Measurements from ENCODE around the gene DNAJC18.

The DNAJC18 gene

DNA sequence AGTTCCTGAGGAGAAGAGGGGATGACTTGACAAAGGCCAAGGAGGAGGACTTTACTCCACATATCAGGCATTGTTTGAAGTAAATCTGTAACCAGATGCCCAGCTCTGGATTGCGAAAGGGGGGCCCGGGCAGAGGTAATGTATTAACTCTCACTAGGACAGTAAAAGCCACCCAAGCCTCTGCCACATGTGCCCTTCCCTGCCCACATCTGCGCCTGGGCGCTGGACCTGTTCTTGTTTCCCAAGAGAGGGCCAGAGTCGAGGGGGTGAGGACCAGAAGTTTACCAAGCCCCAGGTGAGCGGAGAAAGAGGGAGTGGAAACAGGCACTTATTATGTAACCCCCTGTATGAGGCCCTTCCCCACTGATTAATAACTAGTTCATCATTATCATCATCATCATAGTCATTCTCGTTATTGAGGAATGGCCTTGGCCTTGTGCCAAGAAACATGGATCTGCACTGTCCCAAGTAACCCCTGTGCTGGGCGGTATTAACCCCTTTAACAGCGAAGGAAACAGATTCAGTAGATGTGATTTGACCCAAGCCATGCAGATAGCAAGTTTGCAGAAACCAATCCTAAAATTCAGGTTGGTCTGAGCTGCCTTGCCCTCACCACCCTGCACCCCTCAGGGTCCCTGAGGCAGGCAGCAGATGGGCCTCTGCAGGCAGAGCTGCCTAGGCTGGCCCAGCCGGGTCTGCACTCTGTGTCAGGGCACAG, 55.9 kb downstream of the DNAJC18 start, which contains the start of gene SLC23A1:
SLC23A1 (minus strand) TSS at position 23 of the 718 bp plus-strand sequence. CDS start 44 bp downstream, outside the sequence.
- in situ Hi-C loops (cut with HindIII; ENCODE audit: low pct_ligation_motif_present, low pct_unique_long_range_greater_than_20kb, low sequenced_read_pairs) = no loop called here
- DNase-seq = peak; percentile 69

DNA sequence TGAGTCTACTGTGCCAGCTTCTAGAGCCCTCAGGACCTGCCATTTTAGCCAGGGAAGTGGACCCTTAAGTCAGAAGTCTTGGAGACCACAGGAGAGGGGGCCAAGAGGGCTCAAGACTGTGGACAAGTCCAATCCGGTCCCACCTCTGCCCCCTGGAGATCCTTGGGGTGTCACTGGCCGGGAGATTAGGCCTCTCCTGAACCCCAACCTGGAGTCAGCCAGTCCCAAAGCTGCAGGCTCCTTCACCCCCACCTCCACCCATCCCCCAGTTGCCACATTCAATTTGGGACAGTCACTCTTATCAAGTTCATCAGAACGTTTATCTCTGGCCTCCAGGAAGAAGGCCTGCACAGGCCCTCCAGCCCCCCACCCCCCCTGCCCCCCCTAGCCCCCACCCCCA, 56.5 kb downstream of the DNAJC18 start:
- in situ Hi-C loops (cut with HindIII; ENCODE audit: low pct_ligation_motif_present, low pct_unique_long_range_greater_than_20kb, low sequenced_read_pairs) = no loop called here
- no peak for DNase-seq

DNA sequence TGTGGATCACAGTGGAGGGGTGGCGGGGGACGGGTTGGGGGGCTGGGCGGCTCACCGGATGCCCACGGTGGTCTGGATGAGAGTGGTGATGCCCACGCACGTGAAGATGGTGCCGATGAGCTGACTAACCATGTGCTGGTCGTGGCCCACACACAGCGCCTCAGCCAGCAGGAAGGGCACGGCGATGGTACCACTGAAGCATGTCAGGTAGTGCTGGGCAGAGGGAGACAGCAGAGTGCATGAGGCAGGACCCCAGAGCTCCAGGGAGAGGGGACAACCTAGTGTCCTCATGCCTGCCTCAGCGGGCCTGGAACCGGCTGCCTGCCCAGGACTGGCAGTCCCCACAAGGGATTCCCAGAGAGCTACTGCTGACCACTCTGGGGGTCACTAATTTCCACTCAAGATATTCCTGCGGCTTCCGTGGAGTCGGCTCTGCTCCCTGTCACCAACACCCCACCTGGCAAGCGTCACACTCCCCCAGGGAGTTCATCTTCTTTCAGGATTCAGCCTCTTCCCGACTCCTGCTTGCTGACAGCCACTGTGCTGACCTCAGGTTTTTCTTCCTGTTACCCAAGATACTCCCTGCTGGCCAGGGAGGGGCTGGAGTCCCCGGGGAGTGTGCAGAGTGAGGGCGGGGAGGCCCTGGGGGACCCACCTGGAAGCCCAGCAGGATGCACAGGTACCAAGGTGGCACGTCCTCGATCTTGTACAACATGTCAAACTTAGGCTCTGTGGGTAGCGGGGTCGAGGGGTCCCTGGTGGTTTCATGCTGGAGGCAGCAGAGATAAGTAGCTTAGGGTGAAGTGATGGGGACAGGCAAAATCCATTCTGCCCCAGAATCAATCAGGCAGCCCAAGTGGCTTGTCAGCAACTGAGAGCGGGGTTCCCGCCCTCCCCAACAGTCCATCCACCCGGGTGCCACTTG, 57.2 kb downstream of the DNAJC18 start:
- DNase-seq = no peak
- in situ Hi-C loops (cut with HindIII; ENCODE audit: low pct_ligation_motif_present, low pct_unique_long_range_greater_than_20kb, low sequenced_read_pairs) = no loop called here

DNA sequence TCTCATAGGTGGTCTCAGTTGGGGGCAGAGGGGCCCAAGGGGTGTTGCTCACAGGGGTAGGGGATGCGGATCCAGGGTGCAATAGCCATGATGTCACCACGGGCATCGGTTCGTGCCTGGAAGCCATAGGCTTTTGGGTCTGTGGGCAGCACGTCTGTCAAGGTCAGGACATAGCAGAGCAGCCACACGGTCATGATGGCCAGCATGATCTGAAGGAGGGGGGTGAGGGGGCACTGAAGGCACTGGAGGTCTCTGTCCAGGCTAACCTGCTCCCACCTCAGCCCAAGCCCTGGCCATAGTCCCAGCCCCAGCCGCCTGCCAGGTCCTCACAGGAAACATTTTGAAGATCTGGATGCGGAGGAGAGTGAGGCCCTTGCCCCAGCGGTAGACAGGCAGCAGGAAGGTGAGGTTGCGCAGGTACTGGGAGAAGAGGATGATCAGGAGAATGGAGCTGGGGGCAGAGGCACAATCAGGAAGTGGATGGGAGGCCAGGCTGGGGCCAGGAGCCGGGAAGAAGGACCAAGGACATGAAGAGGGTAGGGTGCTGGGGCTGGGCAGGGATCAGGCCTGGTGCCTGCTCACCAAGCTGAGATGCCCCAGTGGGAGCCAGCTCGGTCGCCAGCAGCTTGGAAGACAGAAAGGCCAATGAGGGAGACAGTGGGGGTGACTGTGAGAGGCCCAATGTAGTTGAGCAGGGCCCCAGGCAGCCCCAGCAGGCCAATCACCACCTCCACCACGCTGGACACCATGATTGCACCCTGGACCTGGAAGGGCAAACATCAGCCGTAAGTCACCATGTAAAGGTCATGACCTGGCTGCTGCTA, 59.5 kb downstream of the DNAJC18 start:
- no peak for DNase-seq
- in situ Hi-C loops (cut with HindIII; ENCODE audit: low pct_ligation_motif_present, low pct_unique_long_range_greater_than_20kb, low sequenced_read_pairs) = no loop called here

- in situ Hi-C loops (cut with HindIII; ENCODE audit: low pct_ligation_motif_present, low pct_unique_long_range_greater_than_20kb, low sequenced_read_pairs) = no loop called here
- no peak for DNase-seq
These were observed 60.4 kb downstream of the DNAJC18 start for GRCh38 chr5:139378941-139379361.

DNA sequence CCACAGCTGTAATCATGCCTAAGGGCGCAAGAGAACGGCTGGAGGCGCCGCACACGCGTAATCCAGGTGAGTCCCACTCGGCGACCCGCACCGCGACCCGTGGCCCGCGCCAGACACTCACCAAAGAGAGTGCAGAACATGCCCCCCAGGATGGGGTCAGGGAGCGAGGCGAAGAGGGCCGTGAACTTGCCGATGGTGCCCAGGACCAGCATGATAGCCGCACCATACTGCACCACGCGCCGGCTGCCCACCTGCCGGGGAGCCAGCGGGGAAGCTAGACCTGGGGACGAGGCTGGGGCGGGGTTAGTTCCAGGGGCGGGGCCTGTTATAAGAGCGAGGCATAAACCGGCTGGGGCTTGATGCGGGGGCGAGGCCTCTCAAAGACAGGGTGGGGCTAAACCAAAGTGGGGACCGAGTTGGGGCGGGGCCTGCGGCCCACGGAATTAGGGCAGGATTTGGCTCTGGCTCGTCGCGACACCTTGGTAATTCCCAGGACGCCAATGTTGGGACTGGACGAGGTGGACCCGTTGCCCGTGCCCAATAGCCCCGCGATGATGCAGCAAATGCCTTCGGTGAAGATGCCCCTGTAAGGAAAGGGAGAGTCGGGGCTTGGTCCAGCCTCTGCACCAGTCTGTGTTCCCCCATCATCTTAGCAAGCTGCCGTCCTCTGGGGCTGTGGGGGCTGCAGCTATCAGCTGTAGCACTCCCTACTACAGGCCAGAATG, 61.1 kb downstream of the DNAJC18 start:
- in situ Hi-C loops (cut with HindIII; ENCODE audit: low pct_ligation_motif_present, low pct_unique_long_range_greater_than_20kb, low sequenced_read_pairs) = no loop called here

DNA sequence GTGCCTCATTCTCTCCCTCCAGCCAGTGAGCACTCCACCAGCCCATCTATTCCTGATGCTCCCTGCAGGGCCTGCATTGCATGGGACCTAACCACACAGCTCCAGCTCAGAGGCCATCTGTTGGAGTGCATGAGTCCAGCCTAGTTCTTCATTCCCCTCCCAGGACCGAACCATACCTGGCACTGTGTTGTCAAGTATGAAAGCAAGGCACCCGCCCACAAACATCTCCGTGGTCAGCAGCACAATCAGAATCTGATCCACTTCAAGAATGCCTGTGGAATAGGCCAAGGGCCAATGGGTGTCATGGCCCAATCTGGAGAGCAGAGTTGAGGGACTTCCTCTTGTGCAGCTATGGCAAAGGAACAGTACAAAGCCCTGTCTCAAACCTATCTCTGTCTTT, 62.1 kb downstream of the DNAJC18 start:
- no peak for DNase-seq
- in situ Hi-C loops (cut with HindIII; ENCODE audit: low pct_ligation_motif_present, low pct_unique_long_range_greater_than_20kb, low sequenced_read_pairs) = no loop called here

More for the DNA sequence above, 61.1 kb downstream of the DNAJC18 start:
- no peak for DNase-seq

GRCh38 chr5:139376364-139376763, 63.0 kb downstream of the DNAJC18 start:
- in situ Hi-C loops (cut with HindIII; ENCODE audit: low pct_ligation_motif_present, low pct_unique_long_range_greater_than_20kb, low sequenced_read_pairs) = no loop called here
- DNase-seq = no peak

DNA sequence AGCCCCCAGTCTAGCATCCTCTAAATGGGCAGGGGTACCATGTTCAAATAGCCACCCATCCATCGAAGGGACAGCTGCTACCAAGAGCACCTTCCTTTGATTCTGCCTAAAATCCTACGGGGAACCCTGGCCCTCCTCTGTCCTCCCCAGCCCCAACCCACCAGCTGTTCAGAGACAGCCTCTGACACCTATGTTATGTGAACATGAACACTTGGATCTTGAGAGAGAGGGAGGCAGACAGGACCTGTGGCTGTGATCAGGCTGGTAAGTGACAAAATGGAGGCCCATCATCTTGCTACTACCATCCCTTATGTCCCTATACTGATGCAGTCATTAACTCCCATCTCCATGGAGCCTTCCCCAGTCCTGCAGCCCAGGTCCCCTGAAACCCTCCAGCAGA, 64.4 kb downstream of the DNAJC18 start:
- in situ Hi-C loops (cut with HindIII; ENCODE audit: low pct_ligation_motif_present, low pct_unique_long_range_greater_than_20kb, low sequenced_read_pairs) = no loop called here
- DNase-seq = no peak

GRCh38 chr5:139371482-139372435, 67.6 kb downstream of the DNAJC18 start:
- in situ Hi-C loops (cut with HindIII; ENCODE audit: low pct_ligation_motif_present, low pct_unique_long_range_greater_than_20kb, low sequenced_read_pairs) = no loop called here
- DNase-seq = no peak

GRCh38 chr5:139369181-139369580, 70.1 kb downstream of the DNAJC18 start:
- in situ Hi-C loops (cut with HindIII; ENCODE audit: low pct_ligation_motif_present, low pct_unique_long_range_greater_than_20kb, low sequenced_read_pairs) = no loop called here
- no peak for DNase-seq

DNA sequence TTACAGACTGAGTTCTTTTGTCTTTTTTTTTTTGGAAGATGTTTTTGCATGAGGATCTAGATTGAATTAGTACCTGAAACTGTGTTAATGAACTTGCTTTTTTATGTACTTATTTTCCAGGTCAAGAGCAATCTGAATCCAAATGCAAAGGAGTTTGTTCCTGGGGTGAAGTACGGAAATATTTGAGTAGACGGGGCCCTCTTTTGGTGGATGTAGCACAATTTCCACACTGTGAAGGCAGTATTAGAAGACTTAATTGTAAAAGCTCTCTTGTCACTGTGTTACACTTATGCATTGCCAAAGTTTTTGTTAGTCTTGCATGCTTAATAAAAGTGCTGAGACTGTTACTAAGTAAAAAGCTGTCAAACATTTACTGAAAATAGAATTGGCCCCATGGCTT, 70.7 kb downstream of the DNAJC18 start:
- DNase-seq = peak; percentile 7
- in situ Hi-C loops (cut with HindIII; ENCODE audit: low pct_ligation_motif_present, low pct_unique_long_range_greater_than_20kb, low sequenced_read_pairs) = no loop called here

DNA sequence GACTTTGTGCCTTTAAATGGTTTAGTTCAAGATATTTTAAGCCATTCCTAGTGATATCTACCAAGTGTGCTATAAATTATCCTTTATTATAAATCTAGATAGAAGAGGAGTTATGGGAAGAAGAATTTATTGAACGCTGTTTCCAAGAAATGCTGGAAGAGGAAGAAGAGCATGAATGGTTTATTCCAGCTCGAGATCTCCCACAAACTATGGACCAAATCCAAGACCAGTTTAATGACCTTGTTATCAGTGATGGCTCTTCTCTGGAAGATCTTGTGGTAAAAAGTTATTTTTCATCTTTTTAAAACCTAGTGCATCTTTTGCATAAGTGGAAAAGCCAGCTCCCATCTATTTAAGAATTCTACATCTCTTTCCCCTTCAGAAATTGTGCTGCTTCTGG, 74.9 kb downstream of the DNAJC18 start:
- in situ Hi-C loops (cut with HindIII; ENCODE audit: low pct_ligation_motif_present, low pct_unique_long_range_greater_than_20kb, low sequenced_read_pairs) = no loop called here

DNA sequence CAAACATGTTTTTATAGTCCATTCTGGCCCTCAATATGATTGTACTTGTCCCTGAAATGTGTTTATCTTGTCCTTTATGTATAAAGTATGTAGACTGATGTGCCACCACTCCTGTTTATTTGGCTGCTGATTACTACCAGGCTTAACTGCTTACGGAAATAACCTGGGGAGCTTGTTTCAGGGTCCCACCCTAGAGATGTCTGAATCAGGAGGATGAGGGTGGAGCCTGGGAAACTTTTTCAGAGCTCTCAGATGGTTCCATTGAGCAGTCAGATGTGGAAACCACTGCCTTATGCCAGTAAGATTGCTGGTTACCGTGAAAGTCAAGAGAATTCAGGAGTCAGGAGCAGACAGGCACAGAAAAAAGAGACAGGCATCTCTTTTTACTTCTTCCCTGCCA, 75.4 kb downstream of the DNAJC18 start:
- DNase-seq = no peak
- in situ Hi-C loops (cut with HindIII; ENCODE audit: low pct_ligation_motif_present, low pct_unique_long_range_greater_than_20kb, low sequenced_read_pairs) = no loop called here

More for the DNA sequence above, 74.9 kb downstream of the DNAJC18 start:
- DNase-seq = no peak

GRCh38 chr5:139361835-139362429, 77.4 kb downstream of the DNAJC18 start:
- in situ Hi-C loops (cut with HindIII; ENCODE audit: low pct_ligation_motif_present, low pct_unique_long_range_greater_than_20kb, low sequenced_read_pairs) = no loop called here
- no peak for DNase-seq

DNA sequence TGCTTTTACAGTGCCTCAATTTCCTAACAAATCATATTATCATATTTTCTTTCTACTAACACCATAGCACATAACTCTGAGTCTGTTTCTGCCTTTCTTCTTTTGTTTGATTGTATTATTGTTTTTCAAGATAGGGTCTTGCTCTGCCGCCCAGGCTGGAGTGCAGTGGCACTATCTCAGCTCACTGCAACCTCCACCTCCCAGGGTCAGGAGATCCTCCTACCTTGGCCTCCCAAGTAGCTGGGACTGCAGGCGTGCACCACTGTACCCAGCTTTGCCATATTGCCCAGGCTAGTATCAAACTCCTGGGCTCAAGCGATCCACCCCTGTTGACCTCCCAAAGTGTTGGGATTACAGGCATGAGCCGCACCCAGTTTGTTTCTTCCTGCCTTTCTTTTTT, 78.9 kb downstream of the DNAJC18 start:
- DNase-seq = no peak
- in situ Hi-C loops (cut with HindIII; ENCODE audit: low pct_ligation_motif_present, low pct_unique_long_range_greater_than_20kb, low sequenced_read_pairs) = no loop called here

Measured in ACHN (cell line).